Hypothalamus (tissue), 51 donors: ENCODE results near the gene EOMES.

Experiments
- DNase-seq, 51 donors: peaks; one replicate each; lab custom pipeline; 2025; lab: John Stamatoyannopoulos, UW

The EOMES gene

GRCh38 chr3:27723001-27723445, 900 bp upstream of the EOMES start:
- DNase-seq: no peak

- no peak for DNase-seq
Measured at GRCh38 chr3:27720899-27721716, 1.0 kb downstream of the EOMES start.

GRCh38 chr3:27719314-27720003, 2.7 kb downstream of the EOMES start:
- DNase-seq: no peak

- no peak for DNase-seq
Measured at GRCh38 chr3:27718459-27718858, 3.7 kb downstream of the EOMES start.

GRCh38 chr3:27717200-27717852, 4.8 kb downstream of the EOMES start:
- no peak for DNase-seq

DNA sequence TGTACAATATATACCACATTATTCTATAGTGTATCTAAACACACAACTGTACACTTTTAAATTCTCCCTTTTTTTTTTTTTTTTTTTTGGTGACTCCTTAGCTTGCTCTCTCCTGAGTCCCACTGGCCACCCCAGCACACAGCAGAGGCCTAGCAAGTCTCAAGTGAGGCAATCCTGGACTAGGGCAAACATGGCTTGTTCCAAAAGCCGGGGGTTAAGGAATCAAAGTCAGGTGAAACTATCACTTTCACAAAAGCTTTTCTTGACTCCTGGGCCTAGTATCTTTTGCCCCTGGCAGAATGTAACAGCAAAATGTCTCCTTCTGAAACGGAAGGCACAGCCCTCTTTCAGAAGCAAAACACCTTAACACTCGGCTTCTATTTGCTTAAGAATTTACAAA, 5.8 kb downstream of the EOMES start:
- no peak for DNase-seq

DNA sequence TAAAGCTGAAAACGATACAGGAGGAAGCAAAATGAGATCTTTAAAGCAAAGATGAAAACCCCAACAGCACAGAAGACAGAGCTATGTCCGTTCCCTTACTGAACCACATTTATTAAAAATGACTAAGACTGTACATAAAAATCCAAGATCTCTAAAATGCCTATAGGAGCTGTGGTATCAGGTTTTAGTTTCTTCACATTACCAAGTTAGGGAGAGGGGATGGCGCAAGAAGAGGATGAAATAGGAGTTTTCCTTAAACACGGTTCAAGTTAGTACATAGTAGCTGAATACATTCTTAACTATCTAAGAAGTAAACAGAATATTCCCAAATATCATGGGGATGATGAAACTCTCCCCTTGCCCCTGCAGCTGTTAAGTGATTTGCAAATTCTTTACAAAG, 6.3 kb downstream of the EOMES start:
- no peak for DNase-seq

GRCh38 chr3:27715454-27715806, 6.7 kb downstream of the EOMES start:
- DNase-seq: no peak

DNA sequence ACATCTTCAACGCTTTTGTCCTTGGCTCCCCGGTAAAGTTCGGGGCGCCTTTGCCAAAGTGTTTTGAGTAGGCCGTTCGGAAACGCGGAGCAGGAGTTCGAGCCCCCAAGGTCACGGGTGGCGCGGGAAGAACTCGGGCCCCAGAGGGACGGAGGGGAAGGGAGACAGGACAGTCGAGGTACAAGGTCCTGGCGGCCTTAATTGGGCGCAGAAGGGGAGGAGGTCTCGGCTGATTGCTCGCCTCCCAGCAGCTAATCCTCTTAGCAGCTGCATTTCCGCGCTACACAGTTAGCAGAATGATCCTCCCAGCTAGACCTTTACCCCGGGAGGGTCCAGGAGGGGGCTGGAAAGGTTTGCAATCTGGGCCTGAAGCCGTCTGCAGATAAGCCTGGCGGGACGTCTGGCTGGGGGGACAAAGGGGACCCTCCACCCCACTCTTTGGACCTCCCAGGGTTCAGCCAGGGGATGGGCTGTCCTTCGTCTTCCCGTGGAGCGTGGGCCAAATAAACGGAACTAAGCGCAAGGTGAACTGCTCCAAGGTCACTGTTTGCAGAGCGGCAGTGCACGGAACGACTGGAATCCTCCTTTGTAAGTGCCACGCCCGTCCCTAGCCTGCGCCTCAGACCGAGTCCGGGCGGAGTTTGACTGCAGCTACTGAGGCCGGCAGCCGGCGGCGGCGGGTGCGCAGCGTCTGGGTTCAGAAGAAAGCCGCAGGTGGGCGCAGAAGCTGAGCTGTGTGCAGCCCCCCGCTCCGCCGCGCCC, 7.2 kb downstream of the EOMES start:
- no peak for DNase-seq

- DNase-seq: no peak
Measured at GRCh38 chr3:27714146-27714526, 8.0 kb downstream of the EOMES start.

DNA sequence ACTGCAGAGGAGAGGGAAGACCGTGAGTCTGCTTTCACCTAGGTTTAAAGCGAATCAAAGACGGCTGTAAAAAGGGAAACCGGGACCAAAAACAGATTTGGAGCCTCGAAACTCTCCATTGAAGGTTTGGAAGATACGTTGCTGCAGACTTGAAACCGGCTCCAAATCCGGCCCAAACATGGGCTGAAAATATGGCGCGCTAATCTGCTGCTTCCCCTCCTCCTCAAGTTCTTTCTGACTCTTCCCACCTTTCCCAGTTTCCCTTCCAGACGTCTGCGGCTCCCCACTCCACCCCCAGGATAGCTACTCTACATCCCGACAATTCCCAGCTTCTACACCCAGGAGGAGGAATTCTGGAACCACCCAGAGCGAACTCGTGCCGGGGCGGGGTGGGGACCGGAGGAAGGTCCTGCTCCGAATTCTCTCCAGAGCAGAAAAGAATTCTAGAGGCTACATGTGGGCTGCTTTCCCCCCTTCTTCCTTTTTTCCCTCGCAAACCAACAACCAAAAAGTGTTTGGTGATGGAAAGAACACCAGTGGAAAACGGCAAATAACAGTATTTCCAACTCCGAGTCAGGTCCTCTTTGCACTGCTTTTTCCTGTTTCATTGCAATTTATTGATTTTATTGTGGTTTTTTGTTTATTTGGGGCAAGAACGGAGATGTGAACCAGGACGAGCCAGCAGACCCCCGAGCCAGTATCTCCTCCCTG, 8.5 kb downstream of the EOMES start:
- DNase-seq: no peak

DNA sequence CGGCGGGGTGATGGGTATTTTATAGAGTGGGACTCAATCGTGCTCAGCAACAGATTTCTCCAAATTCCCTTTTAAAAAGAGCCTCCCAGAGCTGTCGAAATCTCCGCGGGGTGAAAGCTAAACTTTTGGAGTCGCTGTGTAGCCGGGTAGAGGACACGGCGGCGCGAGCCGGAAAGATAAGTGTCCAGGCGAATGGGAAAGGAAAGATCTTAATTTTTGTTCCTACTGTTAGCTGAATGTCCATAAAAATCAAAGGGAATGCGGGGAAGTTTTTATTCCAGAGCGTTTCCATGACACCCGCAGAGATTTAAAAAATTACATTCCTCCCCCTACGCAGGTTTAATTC, 9.1 kb downstream of the EOMES start:
- DNase-seq: no peak

- DNase-seq: peak in 41 of 51 donors; percentile 2 to 71 (median 41)
Measured at GRCh38 chr3:27712136-27713077, 9.7 kb downstream of the EOMES start.

GRCh38 chr3:27708250-27708649, 13.9 kb downstream of the EOMES start:
- no peak for DNase-seq

GRCh38 chr3:27699067-27699466, 23.1 kb downstream of the EOMES start:
- DNase-seq: no peak

GRCh38 chr3:27696906-27697305, 25.2 kb downstream of the EOMES start:
- no peak for DNase-seq

DNA sequence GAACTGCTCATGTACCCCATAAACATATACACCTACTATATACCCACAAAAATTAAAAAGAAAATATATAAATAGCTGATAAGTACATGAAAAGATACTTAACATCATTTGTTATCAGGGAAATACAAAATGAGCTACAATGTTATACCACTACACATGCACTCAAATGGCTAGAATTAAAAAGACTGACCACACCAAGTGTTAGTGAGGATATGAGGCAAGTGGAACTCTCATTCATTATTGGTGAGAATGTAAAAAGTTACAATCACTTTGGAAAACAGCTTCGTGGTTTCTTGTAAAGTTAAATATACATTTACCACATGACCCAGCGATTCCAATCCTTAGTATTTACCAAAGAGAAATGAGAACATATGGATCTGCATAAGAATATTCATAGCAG, 26.5 kb downstream of the EOMES start:
- no peak for DNase-seq

GRCh38 chr3:27688053-27688452, 34.1 kb downstream of the EOMES start:
- no peak for DNase-seq

GRCh38 chr3:27686642-27687041, 35.5 kb downstream of the EOMES start:
- DNase-seq: no peak
